Adrenal gland (tissue), 12 donors: ENCODE results near the gene ELF2. TPM values are rescaled to one million over a fixed set of nuclear protein-coding genes. Genes with fewer than 3 reads are reported as not detected.
"Not testable (repeated sequence)": the region's sequence is repeated elsewhere in the genome, so short reads cannot be mapped to it uniquely, and the experiment has no call there.

Experiments
- DNase-seq, 7 donors: peaks; one replicate each; pipeline ENCODE4 v3.0.0-alpha.2; 2019 to 2020
- H3K27ac ChIP-seq, 5 donors: fragments of 200-600 bp; sonication (generic) in 4 of 5; 1 replicate in 3 of 5; 2 replicates in 2 of 5; pipeline versions ENCODE4 v1.5.1 to v1.8.0; 2016 to 2020; ENCODE audit warnings: mild to moderate bottlenecking in 1 of 5
- H3K27me3 ChIP-seq: fragments of 200-600 bp; 2 replicates; pipeline ENCODE4 v1.8.0; 2021
- H3K36me3 ChIP-seq, 2 donors: fragments of 200-600 bp; replicated peaks in 1 of 2; 1 replicate in 1 of 2; 2 replicates in 1 of 2; pipeline versions ENCODE4 v1.5.1 to v1.8.0; 2018 to 2022
- H3K4me1 ChIP-seq, 2 donors: fragments of 200-600 bp; replicated peaks in 1 of 2; 1 replicate in 1 of 2; 2 replicates in 1 of 2; pipeline versions ENCODE4 v1.5.1 to v1.8.0; 2018 to 2021
- H3K4me3 ChIP-seq, 4 donors: fragments of 200-600 bp; sonication (generic) in 3 of 4; one replicate each; pipeline ENCODE4 v1.5.1; 2016 to 2018
- H3K9me3 ChIP-seq, 3 donors: fragments of 200-600 bp; sonication (generic) in 1 of 3; replicated peaks in 1 of 3; 1 replicate in 2 of 3; 2 replicates in 1 of 3; pipeline versions ENCODE4 v1.5.1 to v1.8.0; 2016 to 2021
- POLR2A ChIP-seq, 2 donors: fragments of 450-650 bp; IDR thresholded peaks; one replicate each; pipeline ENCODE4 v1.6.1; 2017; ENCODE audit warnings: antibody characterized with exemption in 2 of 2, mild to moderate bottlenecking in 2 of 2, moderate library complexity in 1 of 2
- WGBS, 4 donors: extraction: QIAGEN DNeasy Blood & Tissue Kit in 2 of 4; methylation state at CpG; one replicate each; pipeline versions ENCODE4 v1.1.5 to v1.1.7; 2013 to 2017; 5-methylcytosine and 5-hydroxymethylcytosine counted together
- intact Hi-C, 2 donors: fragments of 100-400 bp; cut with DNase I; formaldehyde crosslinking; loops; one replicate each; pipeline versions ENCODE4 v1.14.1 to v1.15.0; 2022 to 2023
- polyA plus RNA-seq, 3 donors: library from polyadenylated mRNA; stranded (reverse); fragments of 200-250 nt in 2 of 3; fragments of 350-450 nt in 1 of 3; fragmentation: Illumina TruSeq in 1 of 3; extraction: RNeasy Lipid Tissue Mini Kit (QIAGEN cat#74804) in 1 of 3; gene quantifications; one replicate each; pipeline ENCODE4 v1.2.3, GENCODE V29; 2013 to 2014
- small RNA-seq, 2 donors: library from RNA; depleted of rRNA; stranded (forward); fragments of <200 nt; gene quantifications; one replicate each; pipeline ENCODE3, GENCODE V24; 2016
- total RNA-seq, 9 donors: library from RNA; depleted of rRNA in 4 of 9; stranded (reverse); fragments of >200 nt in 4 of 9; fragments of 120-200 nt in 1 of 9; fragmentation: NEBNext Ultra II Directional in 1 of 9; extraction: Animal tissue kit (Norgen Biotek cat#: 25700) in 1 of 9; gene quantifications; one replicate each; pipeline versions ENCODE4 v1.1.0 to v1.2.4, GENCODE V29; 2013 to 2023
- TF ChIP-seq, protein P1 (sequence below), 6 experiments: fragments of 450-650 bp in 4 of 6; fragments of 200-600 bp in 2 of 6; sonication (generic) in 1 of 6; IDR thresholded peaks; 1 replicate in 5 of 6; 2 replicates in 1 of 6; pipeline versions ENCODE4 v1.5.1 to v1.8.0; 2016 to 2021; ENCODE audit warnings: antibody characterized with exemption in 6 of 6, mild to moderate bottlenecking in 2 of 6, moderate library complexity in 1 of 6
- donor health status: healthy with polysubstance abuse.
- donor health status: Bipolar disorder and iron deficiency.
- donor health status: DM: yes; HTN: yes; CAD: no.
- donor health status: DM: no; HTN: no; CAD: no.
- donor health status: DM: no; HTN: no; CAD: no.
- donor health status: DM: yes; HTN: yes; CAD: no.

ELF2 gene
- total and polyA plus RNA-seq, 12 donors: 14.0 to 54.4 (median 26.6) TPM

DNA sequence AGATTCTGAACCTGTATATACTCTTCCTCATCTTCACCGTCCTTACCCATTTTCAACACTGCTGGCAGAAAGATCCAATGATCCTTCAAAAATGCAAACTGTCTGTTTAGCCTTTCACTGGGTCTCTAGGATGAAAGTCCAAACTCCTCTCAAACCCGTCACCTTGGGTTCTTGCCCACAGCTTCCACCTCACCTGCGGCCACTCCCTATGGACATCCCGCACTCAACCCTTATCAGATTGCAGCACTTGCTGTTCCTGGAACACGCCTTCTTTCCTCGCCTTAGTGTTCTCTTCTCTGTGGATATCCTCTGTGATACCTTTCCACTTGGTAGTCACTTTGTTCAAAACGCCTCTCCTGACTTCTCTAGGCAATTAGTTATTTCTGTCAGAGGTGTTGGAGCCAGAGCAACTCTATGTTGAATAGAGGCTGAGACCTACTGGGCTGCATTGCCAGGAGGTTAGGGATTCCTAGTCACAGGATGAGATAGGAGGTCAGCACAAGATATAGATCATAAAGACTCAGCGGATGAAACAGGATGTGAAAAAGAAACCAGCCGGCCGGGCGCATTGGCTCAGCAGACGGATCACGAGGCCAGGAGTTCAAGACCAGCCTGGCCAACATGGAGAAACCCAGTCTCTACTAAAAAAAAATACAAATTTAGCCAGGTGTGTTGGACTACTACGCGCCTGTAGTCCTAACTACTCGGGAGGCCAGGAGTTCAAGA is 165.6 kb downstream of the ELF2 start:
- H3K4me3 ChIP-seq: no peak overlapping the region
- no peak overlapping the region for H3K27ac ChIP-seq
- no peaks in the 10 kb centered on the region for H3K27me3 ChIP-seq
- no peaks in the 10 kb centered on the region for H3K9me3 ChIP-seq
- no peak for TF ChIP-seq POLR2A (IDR thresholded peaks at IDR 0.05)
- TF ChIP-seq, protein P1, sequence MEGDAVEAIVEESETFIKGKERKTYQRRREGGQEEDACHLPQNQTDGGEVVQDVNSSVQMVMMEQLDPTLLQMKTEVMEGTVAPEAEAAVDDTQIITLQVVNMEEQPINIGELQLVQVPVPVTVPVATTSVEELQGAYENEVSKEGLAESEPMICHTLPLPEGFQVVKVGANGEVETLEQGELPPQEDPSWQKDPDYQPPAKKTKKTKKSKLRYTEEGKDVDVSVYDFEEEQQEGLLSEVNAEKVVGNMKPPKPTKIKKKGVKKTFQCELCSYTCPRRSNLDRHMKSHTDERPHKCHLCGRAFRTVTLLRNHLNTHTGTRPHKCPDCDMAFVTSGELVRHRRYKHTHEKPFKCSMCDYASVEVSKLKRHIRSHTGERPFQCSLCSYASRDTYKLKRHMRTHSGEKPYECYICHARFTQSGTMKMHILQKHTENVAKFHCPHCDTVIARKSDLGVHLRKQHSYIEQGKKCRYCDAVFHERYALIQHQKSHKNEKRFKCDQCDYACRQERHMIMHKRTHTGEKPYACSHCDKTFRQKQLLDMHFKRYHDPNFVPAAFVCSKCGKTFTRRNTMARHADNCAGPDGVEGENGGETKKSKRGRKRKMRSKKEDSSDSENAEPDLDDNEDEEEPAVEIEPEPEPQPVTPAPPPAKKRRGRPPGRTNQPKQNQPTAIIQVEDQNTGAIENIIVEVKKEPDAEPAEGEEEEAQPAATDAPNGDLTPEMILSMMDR (IDR thresholded peaks at IDR 0.05): no peak
- intact Hi-C loops: no loop called here
- H3K4me1 ChIP-seq: peaks cover 19 to 20% of the 10 kb centered on the region in 2 donors
- 85 to 91% (median 87%) methylated on average over 16 of the region's 16 CpGs for WGBS, 4 donors
- no peaks in the 10 kb centered on the region for H3K36me3 ChIP-seq
- DNase-seq: no peak

DNA sequence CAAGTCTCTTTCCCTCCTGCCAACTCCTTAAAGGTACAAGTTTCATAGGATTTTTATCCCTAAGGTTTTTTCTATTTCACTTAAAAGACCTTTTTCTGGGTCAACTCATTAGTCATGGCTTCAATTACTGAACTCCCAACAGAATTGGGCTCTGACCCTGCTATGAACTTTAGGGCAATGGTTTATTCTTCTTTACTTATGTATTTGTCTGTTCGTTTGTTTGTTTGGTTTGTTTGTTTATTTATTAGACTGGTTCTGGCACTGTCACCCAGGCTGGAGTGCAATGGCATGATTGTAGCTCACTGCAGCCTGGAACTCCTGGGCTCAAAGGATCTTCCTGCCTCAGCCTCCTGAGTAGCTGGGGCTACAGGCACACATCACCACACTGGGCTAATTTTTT is 167.3 kb downstream of the ELF2 start:
- Histone ChIP-seq H3K36me3 (no peaks in the 10 kb centered on the region), H3K27ac (no peak overlapping the region), H3K4me1 (peaks cover 12 to 14% of the 10 kb centered on the region in 2 donors), H3K4me3 (no peak overlapping the region), H3K27me3 (no peaks in the 10 kb centered on the region), H3K9me3 (no peaks in the 10 kb centered on the region)
- TF ChIP-seq, protein P1 (IDR thresholded peaks at IDR 0.05): no peak
- no peak for TF ChIP-seq POLR2A (IDR thresholded peaks at IDR 0.05)
- WGBS, 4 donors: 17 to 31% (median 29%) methylated on average over 1 of the region's 1 CpG
- no peak for DNase-seq
- intact Hi-C loops: no loop called here

DNA sequence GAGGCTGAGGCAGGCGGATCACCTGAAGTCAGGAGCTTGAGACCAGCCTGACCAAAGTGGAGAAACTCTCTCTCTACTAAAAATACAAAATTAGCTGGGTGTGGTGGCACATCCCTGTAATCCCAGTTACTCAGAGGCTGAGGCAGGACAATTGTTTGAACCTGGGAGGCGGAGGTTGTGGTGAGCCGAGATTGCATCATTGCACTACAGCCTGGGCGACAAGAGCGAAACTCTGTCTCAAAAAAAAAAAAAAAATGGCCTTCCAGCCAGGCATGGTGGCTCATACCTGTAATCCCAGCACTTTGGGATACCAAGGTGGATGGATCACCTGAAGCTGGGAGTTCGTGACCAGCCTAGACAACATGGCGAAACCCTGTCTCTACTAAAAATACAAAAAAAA is 168.7 kb downstream of the ELF2 start:
- H3K4me1 ChIP-seq, intact Hi-C loops: not testable (repeated sequence)
- DNase-seq: peak in 1 of 7 donors; percentile 7

DNA sequence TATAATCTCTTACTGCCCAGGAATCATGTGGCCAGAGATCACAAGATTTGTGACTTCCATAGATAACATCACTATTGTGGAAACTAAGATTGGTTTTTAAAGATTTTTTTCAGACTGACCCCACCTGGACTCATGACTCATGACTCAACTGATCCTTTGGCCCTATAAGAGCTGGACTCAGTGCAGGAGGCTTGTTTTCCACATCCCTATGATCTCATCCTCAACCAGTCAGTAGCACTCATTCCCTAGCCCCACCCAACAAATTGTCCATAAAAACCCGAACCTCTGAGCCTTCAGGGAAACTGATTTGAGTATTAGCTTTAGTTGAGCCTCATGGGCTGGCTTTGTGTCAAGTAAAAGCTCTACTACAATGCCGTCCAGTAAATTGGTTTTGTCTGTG is 169.4 kb downstream of the ELF2 start:
- TF ChIP-seq POLR2A (IDR thresholded peaks at IDR 0.05): no peak
- TF ChIP-seq, protein P1 (IDR thresholded peaks at IDR 0.05): no peak
- DNase-seq: peak in 1 of 7 donors; percentile 7
- H3K9me3 ChIP-seq: no peaks in the 10 kb centered on the region
- H3K4me3 ChIP-seq: no peak overlapping the region
- no peak overlapping the region for H3K27ac ChIP-seq
- H3K36me3 ChIP-seq: no peaks in the 10 kb centered on the region
- H3K4me1 ChIP-seq: no peaks in the 10 kb centered on the region
- H3K27me3 ChIP-seq: no peaks in the 10 kb centered on the region
- 91 to 100% (median 95%) methylated on average over 2 of the region's 2 CpGs for WGBS, 4 donors
- intact Hi-C loops: no loop called here

More for the DNA sequence above, 168.7 kb downstream of the ELF2 start:
- 91 to 95% (median 94%) methylated on average over 7 of the region's 7 CpGs for WGBS, 4 donors
- H3K27ac ChIP-seq, H3K27me3 ChIP-seq, H3K36me3 ChIP-seq, H3K4me3 ChIP-seq, H3K9me3 ChIP-seq: not testable (repeated sequence)

Small RNAs within 50 kb of the gene (small RNA-seq; reads per million reads assigned to genes)
- gene RF00017 (0 reads per million in 2 donors), gene RF00019 (0 reads per million in 2 donors), gene RN7SL382P (0 reads per million in 2 donors), gene RNU6-531P (0 reads per million in 2 donors)

Other genes starting within 250 kb of the ELF2 start
- 10 to 100 TPM in 1 of 9 donors, 1 to 10 TPM in 8; 3.2 to 17.0 (median 6.5) TPM for gene NOCT, start 161.4 kb downstream of the ELF2 start, total RNA-seq
- 1 to 10 TPM; 1.2 to 8.2 (median 3.2) TPM for gene NOCT, start 161.4 kb downstream of the ELF2 start, polyA plus RNA-seq
- 100 to 1,000 TPM; 130 to 548 (median 290) TPM for gene MGARP, start 103.0 kb upstream of the ELF2 start, total RNA-seq
- 100 to 1,000 TPM in 2 of 3 donors, 10 to 100 TPM in 1; 79.2 to 252 (median 136) TPM for gene MGARP, start 103.0 kb upstream of the ELF2 start, polyA plus RNA-seq
- 10 to 100 TPM; 12.4 to 36.4 (median 30.6) TPM for gene NAA15, start 124.3 kb upstream of the ELF2 start, total RNA-seq
- 10 to 100 TPM in 1 of 3 donors, 1 to 10 TPM in 2; 4.6 to 29.0 (median 5.2) TPM for gene NAA15, start 124.3 kb upstream of the ELF2 start, polyA plus RNA-seq
- 100 to 1,000 TPM in 6 of 9 donors, 10 to 100 TPM in 3; 55.1 to 152 (median 106) TPM for gene NDUFC1, start 125.3 kb upstream of the ELF2 start, total RNA-seq
- gene NDUFC1, start 125.3 kb upstream of the ELF2 start, polyA plus RNA-seq: 100 to 1,000 TPM in 2 of 3 donors, 10 to 100 TPM in 1; 99.7 to 235 (median 115) TPM